GM23248 (cell line): ENCODE results near the gene CASQ1.

Source experiments
- EZH2 ChIP-seq: fragments of 200-600 bp; sonication (generic); IDR thresholded peaks from 2 replicates; pipeline ENCODE4 v1.6.1; 2018; ENCODE audit warnings: antibody characterized with exemption, mild to moderate bottlenecking; ENCODE audit not compliant: insufficient read depth, poor library complexity, severe bottlenecking
- EZH2phosphoT487 ChIP-seq: fragments of 200-600 bp; sonication (generic); IDR thresholded peaks from 2 replicates; pipeline ENCODE4 v1.6.1; 2018; ENCODE audit warnings: antibody characterized with exemption, moderate library complexity, mild to moderate bottlenecking, low read depth; ENCODE audit not compliant: insufficient read depth

GRCh38 chr1:160196143-160196542 is 5.8 kb downstream of the CASQ1 start:
- no peak for TF ChIP-seq EZH2
- no peak for TF ChIP-seq EZH2phosphoT487
